AG04449 (cell line): ENCODE measurements around the gene SYTL5.

Experiments
- CTCF ChIA-PET: fragments of 350-600 bp; formaldehyde crosslinking; extraction: SDS; loops from one replicate; lab custom pipeline; 2021; ENCODE audit warnings: antibody characterized with exemption; lab: Yijun Ruan, JAX
- POLR2A ChIA-PET: fragments of 400-600, 350-600 bp; formaldehyde crosslinking; extraction: SDS; loops from one replicate; lab custom pipeline; 2020; ENCODE audit warnings: antibody characterized with exemption, inconsistent platforms; lab: Yijun Ruan, JAX
- DNase-seq: peaks from one replicate; pipeline ENCODE4 v3.0.0-alpha.2; 2010; ENCODE audit warnings: low read depth, low spot score
- H3K4me3 ChIP-seq: 2 replicates; pipeline ENCODE4 v1.5.1; 2011; ENCODE audit warnings: low read depth, mild to moderate bottlenecking, control low read depth, low read length
- TF ChIP-seq, protein P1 (sequence below): IDR thresholded peaks from one replicate; pipeline ENCODE4 v1.5.1; 2011; ENCODE audit warnings: mild to moderate bottlenecking, moderate library complexity, low read length, control low read depth, inconsistent platforms; ENCODE audit not compliant: insufficient read depth; ENCODE audit errors: missing control alignments

Gene SYTL5

GRCh38 chrX:38055170-38055847 is 49.0 kb downstream of the SYTL5 start:
- DNase-seq, result no peak
- ChIA-PET POLR2A (no interaction called here), CTCF (no interaction called here)
- no peak overlapping the region for H3K4me3 ChIP-seq
- TF ChIP-seq, protein P1, sequence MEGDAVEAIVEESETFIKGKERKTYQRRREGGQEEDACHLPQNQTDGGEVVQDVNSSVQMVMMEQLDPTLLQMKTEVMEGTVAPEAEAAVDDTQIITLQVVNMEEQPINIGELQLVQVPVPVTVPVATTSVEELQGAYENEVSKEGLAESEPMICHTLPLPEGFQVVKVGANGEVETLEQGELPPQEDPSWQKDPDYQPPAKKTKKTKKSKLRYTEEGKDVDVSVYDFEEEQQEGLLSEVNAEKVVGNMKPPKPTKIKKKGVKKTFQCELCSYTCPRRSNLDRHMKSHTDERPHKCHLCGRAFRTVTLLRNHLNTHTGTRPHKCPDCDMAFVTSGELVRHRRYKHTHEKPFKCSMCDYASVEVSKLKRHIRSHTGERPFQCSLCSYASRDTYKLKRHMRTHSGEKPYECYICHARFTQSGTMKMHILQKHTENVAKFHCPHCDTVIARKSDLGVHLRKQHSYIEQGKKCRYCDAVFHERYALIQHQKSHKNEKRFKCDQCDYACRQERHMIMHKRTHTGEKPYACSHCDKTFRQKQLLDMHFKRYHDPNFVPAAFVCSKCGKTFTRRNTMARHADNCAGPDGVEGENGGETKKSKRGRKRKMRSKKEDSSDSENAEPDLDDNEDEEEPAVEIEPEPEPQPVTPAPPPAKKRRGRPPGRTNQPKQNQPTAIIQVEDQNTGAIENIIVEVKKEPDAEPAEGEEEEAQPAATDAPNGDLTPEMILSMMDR, result no peak

GRCh38 chrX:38060331-38060878 is 54.1 kb downstream of the SYTL5 start:
- TF ChIP-seq, protein P1, result no peak
- ChIA-PET POLR2A (no interaction called here), CTCF (no interaction called here)
- H3K4me3 ChIP-seq, result no peak overlapping the region
- DNase-seq, result no peak

- ChIA-PET CTCF (no interaction called here), POLR2A (no interaction called here)
- TF ChIP-seq, protein P1, result no peak
- H3K4me3 ChIP-seq, result no peak overlapping the region
- no peak for DNase-seq
These were observed 55.0 kb downstream of the SYTL5 start for GRCh38 chrX:38061335-38061734.

DNA sequence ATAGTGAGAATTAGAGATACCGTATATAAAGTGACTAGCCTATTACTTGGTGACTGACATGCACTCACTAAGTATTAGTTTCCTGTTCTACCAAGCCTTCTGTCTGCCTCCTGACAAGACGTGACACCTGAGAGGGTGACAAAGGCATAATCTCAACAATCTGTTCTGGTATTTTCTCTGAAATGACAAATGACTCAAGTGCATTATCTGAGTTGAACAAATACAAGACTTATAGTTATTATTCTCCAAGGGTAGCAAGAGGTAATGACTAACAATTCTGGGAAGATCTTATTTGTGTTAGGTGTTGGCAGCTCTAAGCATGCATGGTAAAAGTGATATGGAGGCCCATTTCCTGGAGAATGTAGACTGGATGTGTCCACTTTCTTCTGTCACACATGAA is 60.6 kb downstream of the SYTL5 start:
- TF ChIP-seq, protein P1, result no peak
- DNase-seq, result no peak
- CTCF ChIA-PET, result interaction anchor here (0.6 kb wide), 1 partner anchor 28 kb away, joined by 3 read pairs; no protein-coding TSS in a partner anchor
- H3K4me3 ChIP-seq, result no peak overlapping the region
- POLR2A ChIA-PET, result no interaction called here

- no peak overlapping the region for H3K4me3 ChIP-seq
- TF ChIP-seq, protein P1, result no peak
- ChIA-PET POLR2A (no interaction called here), CTCF (no interaction called here)
- DNase-seq, result no peak
These were observed 62.9 kb downstream of the SYTL5 start for GRCh38 chrX:38069273-38069672.

- TF ChIP-seq, protein P1, result no peak
- no peak overlapping the region for H3K4me3 ChIP-seq
- ChIA-PET POLR2A (no interaction called here), CTCF (no interaction called here)
- DNase-seq, result no peak
These were observed 63.6 kb downstream of the SYTL5 start for GRCh38 chrX:38069991-38070390.
